Fibroblast of skin of scalp (primary cell): ENCODE data around the gene CA10.

ENCODE experiments used
- DNase-seq: peaks from one replicate; pipeline ENCODE4 v3.0.0-alpha.2; 2013

Gene CA10

DNA sequence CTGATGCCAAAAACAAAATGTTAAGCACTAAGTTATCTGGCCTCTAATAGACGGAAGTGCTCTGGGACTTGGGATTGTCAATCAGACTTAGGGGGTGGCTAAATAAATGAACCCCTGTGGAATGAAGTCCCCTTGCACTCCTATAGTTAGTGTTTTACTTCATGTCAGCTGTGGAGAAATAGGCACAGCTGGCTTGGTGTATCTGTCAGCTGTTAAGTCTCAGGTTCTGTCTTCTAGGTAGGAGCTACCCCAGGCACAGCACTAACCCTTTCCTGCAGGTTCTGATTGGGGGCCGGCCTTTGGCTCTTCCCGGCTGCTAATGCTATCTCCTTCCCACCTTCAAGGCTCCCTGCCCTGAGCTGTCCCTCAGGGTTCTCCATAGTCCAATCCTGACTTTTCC is 487.6 kb downstream of the CA10 start:
- DNase-seq: no peak

DNA sequence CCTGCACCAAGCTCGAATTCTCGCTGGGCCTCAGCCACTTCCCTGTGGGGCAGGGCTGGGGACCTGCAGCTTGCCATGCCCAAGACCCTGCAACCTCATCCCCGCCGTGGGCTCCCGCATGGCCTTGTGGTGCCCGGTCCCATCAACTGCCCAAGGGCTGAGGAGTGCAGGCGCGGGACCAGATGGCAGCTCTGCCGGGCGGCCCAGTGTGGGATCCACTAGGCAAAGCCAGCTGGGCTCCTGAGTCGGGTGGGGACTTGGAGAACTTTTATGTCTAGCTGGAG is 489.6 kb downstream of the CA10 start:
- DNase-seq: no peak

DNA sequence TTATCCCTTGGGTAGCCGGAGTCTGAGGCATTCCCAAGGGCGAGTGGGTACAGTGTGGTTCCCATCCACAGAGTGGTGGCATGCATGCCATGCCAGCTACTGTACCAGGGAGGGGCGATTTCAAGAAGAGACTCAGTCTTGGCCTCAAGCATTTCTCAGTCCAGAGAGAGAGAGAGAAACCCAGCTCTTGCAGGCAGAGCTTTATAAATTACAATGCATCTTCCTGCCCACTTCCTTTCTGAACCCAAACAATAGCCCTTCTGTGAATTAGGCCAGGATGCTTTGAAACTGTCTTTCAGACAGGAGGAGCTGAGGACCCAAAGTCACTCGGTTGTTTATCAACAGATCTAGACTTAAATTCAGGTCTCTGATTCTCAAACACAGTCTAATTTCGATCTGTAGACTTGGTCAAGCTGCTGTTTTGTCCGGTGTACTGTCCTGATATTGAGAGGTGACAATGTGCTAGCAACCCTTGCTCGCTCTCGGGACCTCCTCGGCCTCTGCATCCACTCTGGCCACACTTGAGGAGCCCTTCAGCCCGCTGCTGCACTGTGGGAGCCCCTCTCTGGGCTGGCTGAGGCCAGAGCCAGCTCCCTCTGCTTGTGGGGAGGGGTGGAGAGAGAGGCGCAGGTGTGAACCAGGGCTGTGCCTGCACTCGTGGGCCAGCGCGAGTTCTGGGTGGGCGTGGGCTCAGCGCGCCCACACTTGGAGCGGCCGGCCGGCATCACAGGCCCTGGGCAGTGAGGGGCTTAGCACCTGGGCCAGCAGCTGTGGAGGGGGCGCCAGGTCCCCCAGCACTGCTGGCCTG is 490.2 kb downstream of the CA10 start:
- DNase-seq: no peak

DNA sequence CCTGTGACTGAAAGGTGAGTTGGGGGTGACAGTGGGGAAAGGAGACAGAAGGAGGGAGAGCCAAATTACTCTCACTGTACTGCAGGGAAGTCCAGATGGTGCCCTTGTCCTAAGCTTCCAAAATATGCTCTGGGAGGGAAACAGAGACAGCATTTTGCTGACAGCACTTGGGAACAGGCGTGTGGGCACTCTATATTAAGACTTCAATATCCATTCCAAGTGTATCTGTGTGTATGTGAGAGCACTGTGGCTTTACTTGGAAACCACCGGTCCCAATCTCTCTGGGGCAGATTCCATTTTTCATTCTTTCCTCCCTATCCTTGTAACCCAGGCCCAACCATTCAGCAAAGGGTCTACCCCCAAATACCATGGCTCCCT is 490.8 kb downstream of the CA10 start:
- DNase-seq: no peak

DNA sequence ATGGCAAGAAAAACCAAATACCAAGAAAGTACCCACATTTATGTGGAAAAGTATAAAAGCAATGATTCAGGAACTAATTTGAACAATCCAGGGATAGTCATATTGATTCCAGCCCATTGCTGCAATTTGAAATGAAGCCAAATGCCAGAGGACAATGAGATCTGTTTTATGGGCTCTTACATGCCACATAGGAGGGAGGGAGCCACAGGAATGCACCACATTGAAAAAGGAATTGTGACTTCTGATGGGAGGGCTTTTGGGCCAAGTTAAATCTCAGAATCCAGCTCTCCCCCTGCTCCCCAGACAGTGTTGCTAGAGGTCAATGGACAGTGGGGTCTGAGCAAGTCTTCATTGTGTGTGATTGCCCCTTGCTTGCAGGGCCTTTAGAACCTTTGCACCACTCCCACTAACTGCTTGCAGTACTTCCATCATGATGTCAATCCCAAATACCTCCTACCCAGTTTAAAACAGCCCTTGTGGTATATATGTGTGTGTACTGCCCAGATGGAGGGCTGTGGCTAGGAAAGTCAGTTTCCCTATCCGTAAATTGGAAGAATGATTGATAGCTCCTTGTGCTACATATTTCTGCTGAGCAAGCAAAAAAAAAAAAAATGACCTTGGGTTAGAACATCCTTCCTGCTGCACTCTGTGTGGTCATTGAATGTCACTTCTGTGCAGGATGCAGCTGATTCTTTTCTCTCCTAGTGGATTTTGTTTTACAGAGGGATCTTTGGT is 491.4 kb downstream of the CA10 start:
- DNase-seq: no peak

DNA sequence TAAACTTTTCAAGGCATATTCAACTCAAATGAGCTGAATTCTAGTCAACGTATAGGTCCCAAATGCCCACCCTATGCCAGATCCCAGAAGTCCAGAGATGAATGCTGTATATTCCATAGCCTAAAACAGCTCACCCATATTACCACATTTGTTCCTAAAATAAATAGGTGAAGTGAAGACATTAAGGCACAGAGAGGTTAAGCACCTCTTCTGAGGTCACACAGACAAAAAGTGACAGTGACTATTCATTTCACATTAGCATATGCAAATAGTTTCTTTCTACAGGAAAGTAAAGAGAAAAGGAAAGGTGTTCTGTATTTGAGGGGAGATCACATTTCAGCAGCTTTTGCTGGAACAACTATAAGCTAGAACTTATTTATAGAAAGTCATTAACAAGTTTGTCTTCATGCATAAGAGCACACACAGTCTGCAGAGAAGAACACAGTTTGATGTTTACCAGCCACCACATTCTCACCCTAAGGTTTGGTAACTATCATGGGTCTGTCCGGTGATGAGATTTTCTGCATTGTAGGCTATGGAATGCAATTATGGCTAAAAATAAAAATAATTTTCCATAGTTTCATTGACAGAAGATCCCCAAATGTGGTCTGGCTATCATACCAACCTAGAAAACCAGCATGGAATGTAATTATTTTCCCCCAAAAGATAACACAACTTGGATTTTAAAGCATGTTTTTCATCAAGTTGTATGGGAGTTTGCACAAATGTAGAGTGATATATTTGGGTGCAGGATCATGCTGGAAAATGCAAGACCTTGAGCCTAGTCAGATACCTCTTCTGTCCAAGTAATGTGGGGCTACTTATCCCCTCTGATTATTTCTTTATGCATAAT is 496.1 kb downstream of the CA10 start:
- no peak for DNase-seq

DNA sequence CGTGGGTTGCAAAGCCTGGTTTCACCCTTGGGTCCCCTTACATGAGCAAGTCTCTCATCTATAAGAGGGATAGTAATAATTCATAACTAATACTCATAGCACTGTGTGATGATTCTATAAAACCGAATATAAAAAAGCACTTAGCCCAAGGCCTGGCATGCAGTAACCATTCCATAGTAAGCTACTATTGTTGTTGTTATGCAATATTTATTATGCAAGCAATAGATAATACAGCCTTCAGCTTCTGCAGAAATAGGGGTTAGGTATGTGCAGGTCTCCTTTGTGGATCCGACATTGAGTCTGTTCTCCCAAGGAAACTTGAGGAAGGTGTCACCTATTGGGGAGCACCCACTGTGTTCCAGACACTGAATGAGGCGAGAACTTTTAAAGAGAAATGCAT is 497.1 kb downstream of the CA10 start:
- DNase-seq: no peak

DNA sequence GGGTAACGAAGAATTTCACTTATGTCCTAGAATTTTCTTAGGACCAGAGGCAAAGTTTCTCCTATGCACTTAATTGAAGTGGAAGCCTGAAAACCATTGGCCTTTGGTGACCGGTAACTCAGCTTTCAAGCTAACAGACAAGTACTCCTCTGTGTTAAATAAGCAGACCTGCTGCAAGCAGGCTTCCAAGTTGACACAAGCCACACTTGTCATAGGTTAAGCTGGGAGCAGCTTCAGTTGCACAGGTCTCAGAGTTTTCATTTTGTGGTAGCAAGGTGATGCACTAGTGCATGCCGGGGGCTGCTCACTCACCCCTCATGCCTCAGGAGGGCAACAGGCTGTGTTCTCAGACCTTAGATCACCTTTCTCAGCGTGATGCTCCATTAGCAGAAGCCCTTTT is 498.2 kb downstream of the CA10 start:
- no peak for DNase-seq

DNA sequence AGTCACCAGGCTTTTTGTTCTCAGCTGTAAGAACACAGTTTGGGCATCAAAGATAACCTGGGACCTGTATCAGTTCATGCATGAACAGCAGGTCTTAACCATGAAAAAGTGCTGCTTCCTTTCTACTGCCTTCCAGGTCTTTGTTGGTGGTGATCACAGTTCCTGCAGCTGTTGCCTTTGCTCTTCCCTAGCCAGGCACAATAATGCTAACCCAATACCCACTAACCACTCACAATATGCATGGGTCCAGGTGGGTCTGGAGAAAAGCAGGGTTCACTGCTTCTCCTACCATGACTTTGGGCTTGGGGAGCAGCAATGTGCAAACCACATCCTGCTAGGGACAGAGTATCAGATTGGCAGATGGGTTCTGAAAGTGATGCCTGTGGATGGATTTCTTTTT is 501.3 kb downstream of the CA10 start:
- DNase-seq: no peak

DNA sequence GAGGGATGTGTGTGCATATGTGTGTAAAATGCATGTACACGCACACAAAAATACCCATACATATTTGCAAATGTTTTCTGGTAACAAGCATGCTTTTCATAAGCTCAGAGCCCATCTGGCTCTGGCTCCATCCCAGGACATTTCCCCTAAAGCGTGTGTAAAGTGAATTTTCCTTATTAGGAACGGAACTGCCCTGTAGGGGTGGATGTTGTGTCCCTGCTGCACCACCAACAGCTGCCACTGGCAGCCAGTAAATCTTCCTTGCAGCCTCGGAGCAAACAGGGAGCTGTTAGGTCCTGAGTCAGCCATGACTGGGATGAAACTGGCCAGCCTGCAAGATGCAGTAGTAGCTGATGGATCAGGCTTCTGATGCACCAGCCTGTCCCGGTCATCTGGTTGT is 504.6 kb downstream of the CA10 start:
- DNase-seq: no peak

DNA sequence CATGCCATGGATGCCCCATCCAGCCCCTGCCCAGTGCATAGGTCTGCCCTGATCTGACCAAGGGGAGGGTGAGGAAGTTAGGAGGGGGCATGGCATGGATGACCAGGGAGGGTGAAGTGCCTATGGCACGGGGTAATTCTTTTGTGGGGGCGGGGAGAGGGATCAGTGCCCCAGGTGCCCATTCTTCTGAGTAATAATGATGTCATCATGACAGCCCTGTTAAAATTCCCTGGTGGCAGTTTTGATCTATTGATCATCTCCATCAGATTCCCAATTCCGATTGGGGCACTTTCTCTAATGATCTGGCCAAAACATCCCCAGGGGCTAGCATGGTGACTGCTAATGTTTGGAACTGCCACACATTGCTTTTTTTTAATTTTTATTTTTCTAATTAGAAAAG is 506.0 kb downstream of the CA10 start:
- DNase-seq: no peak

DNA sequence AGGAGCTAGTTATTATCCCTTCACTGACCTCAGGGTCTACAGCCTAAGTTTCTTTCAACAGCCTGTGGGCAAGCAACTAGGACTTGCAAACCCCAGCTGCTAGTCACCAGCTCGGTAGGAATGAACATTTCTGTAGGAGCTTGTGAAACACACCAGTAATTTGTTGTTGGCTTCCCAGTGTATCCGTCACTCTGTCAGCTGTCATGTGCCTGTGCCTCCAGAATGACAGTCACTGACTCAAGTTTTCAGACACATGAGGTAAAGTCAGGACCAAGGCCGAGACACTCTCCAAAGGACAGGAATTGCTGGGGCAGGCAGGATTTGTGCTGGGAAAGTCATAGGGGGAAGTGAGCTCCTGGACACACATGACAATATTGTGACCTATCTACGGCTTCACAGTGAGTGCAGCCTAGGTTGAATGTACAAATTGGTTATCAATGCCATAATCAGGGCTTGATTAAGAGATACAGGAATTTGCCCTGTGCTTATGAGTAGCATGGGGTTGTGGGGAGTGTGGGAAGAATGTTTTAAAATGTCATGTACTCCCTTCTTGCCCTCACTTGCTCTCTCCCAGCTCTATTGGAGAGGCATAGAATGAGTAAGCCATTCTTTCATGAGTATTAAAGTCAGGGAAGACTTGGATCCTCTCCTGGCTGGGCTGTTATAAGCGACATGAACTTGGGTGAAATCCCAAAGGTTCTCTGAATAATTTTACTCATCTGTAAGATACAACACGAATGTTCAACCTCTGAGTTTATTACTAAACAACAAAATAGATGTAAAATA is 506.8 kb downstream of the CA10 start:
- no peak for DNase-seq

DNA sequence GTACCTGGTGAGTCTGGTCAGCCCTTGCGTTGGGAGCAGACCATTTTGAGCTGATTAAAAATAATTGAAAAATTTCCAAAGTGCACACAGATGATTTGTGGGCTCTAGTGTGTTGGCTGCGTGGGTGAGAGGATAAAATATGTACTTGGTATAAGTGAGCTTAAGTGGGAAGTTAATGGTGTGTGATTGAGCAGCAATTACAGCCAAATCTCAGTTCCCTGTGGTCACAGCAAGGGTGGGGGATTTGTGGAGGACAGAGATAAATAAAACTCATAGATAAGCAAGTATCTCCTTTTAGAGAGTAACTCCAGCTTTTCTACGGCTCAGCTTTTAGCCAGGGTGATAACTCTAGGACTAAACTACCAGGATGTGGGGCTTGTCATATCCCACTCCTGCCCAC is 507.7 kb downstream of the CA10 start:
- DNase-seq: no peak

DNA sequence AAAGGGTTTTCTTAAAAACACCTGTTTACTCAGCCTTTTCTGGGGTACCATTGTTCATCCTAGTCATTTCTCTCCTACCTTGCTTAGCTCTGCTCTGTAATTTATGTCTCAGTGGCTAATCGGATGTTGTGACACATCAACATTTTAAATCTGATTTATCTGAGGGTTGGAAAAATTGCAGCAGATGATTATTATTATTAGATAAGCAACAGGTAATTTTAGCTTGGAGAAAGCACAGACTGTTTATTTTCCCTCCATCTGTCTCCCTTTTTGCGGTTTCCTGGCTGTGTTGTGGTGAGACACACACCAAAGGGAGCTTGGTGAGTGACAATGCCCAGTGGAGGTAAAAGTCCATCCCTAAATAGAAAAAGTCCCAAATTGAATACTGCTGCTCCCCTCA is 508.3 kb downstream of the CA10 start:
- DNase-seq: no peak

DNA sequence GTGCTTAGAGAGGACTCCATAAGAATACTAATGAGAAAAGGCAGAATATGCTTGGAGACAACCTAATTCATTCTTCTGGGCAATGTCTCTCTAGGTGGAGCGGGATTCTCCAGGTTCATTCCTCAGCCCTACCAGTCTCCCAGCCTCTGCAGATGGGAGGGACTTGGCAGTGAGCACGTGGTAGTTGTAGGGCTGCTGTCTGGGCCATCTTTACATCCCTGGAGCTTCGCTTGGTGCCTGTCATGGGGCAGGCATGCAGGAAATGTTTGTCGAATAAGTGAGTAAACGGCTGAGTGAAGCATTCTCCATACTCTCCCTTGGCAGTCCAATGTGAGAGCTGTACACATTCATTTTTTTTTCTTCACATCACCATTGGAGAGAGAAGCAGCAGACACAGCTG is 510.7 kb downstream of the CA10 start:
- DNase-seq: peak; percentile 24

DNA sequence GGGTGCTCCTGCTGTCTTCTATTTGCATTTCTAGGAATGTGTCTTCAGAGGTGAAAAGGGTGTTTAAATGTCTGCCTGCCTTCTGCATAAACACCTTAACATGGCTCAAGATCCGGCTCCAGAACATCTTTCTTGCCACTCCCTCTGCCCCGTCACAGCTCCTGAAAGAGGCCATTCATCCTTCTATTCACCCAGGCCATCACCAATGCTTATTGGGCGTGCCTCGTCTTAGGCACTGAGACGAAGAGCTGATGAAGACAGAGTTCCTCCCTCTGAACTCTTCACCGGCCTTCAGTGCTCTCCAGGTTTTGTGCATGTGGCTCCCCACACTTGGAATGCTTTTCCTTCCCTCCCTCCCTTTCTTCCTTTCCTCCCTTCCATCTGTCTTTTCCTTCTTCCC is 511.4 kb downstream of the CA10 start:
- no peak for DNase-seq

DNA sequence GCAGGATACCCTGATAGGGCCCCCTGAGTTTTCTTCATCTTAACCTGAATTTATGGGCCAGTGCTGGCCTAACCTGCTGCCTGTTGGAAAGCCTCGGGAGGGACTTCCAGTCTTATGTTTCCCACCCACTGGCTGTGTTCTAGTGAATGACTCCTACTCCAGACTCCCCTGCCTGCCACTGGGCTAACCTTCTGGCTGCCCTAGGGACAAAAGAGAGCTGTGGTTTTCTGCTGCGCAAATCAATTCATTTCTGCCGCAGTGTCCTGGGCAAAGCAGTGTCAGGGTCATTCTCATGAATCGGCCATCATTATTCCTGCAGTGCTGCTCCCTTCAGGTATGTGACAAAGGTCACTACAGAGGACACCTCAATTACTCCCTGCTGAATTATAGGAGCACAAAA is 512.0 kb downstream of the CA10 start:
- DNase-seq: no peak

DNA sequence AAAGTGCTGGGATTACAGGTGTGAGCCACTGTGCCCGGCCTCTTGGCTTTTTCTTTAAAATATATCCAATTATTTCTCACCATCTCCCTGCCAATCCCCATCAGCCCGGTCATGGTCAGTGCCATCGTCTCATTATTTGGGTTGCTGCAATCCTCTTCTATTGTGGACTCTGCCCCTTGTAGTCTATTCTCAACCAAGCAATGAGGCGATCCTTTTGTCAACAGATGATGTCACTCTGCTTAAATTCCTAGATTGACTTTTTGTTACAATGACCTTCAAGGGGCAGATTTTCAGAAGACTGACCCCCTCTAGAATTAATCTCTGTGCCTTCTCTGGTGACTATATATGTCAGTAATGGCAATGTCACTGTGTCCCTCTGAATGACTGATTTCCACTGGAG is 513.5 kb downstream of the CA10 start:
- DNase-seq: no peak

DNA sequence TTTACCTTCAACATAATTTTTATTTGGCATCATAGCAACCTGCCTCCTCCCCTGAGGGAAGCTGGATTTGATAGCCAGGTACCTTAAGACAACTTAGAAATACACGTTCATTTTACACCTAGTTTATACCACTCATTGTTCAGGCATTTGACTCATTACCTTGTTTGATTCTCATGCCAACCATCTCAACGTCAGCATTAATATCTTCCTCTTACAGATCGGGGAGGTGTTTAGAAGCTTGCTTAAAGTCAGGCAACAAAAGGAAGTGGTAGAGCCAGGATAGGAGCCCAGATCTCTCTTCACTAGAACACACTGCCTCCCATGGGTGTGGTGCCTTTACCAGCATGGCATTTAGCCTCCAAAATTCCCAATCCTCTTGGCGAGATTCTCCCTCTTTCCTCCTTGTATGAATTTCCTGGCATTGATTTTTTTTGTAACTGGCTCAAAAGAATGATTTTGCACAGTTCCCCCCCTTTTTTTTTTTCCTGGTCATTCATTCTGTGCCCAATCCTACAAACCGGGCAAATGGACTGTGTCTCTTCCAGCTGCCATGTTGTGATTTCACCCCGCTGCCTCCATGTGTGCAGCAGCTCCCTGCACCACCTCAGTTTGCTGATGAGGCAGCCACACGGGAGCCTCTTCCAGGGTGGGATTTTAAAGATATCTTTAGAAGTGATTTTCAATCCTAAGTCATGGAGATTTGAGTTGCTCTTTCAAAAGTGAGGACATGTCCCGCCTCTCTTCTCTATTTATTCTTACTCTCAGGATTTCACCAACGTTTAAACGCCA is 514.6 kb downstream of the CA10 start:
- DNase-seq: no peak

DNA sequence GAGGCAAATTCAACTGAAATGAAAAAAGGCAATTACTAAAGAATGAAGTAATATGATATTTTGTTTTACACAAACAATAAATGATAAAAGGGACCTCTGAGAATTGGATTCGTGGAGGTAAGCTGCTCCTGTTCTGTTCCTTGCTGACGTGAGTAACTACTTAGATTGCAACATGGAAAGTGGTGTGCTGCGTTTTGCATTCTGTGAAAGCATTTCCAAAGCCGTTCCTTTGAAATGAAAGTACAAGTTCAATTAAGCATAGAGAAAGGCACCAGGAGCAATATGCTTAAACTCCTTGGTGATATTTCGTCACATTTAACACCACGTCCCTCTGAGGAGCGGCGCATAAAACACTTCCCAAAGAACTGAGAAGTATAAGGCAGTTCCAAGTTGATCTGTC is 516.5 kb downstream of the CA10 start:
- no peak for DNase-seq

DNA sequence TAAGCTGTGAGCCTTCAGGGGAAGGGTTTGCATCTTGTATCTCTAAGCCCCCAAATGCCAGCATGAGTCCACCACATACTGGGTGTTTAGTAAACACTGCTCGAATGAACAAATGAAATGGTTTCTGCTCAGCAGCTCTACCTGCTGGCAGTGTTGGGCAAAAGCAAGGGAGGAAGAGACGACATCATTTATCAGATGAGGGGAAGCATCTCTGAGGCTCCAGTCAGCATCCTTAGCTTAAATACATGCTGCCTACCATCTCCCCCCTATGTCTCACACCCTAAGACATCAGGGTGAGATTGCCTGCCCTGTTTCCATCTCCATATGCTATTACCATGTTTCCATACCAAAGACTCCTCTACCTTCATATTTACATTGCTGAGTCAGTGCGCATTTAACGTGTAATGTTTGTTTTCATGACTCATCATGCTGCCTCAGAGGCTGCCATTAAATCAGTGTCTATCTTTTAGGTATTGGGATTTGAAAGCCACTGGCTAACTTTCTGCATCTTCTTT is 518.3 kb downstream of the CA10 start:
- no peak for DNase-seq

DNA sequence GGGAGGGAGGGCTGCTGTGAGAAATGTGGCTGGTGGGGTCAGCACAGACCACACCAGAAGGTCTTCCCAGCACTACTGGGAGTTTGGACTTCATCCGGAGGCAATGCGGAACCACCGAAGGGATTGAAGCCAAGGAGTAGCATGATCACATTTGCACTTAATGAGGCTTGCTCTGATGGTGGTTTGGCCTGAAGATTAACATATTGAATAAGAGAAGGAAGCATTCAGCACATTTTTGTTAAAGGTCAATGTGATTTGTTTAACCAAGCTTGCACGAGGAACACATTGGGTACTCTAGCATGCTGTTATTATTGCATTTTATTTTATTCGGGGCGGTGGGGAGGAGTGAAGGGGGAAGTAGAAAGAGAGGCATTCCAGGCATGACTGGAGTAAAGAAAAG is 519.5 kb downstream of the CA10 start:
- no peak for DNase-seq
